ENCODE measurements around the gene GNAZ.

GNAZ gene

GRCh38 chr22:23077627-23078461 is 7.5 kb downstream of the GNAZ start:
- no peak for DNase-seq

GRCh38 chr22:23078462-23078787 is 8.1 kb downstream of the GNAZ start:
- no peak for DNase-seq

- no peak for DNase-seq
These were observed 9.0 kb downstream of the GNAZ start for GRCh38 chr22:23079240-23079768.

GRCh38 chr22:23079814-23080521 is 9.6 kb downstream of the GNAZ start:
- DNase-seq = peak in 2 of 14 donors; percentile 36 to 52

- DNase-seq = peak in 2 of 14 donors; percentile 20 to 36
These were observed 10.4 kb downstream of the GNAZ start for GRCh38 chr22:23080613-23081290.

GRCh38 chr22:23082534-23083314 is 12.4 kb downstream of the GNAZ start:
- no peak for DNase-seq

GRCh38 chr22:23083315-23084021 is 13.1 kb downstream of the GNAZ start:
- DNase-seq = peak in 1 of 14 donors; percentile 42

- DNase-seq = peak in 1 of 14 donors; percentile 40
These were observed 14.4 kb downstream of the GNAZ start for GRCh38 chr22:23084453-23085350.

- no peak for DNase-seq
These were observed 15.0 kb downstream of the GNAZ start for GRCh38 chr22:23085351-23085671.

GRCh38 chr22:23085785-23086184 is 15.5 kb downstream of the GNAZ start:
- no peak for DNase-seq

GRCh38 chr22:23086263-23086662 is 15.9 kb downstream of the GNAZ start:
- no peak for DNase-seq

- no peak for DNase-seq
These were observed 16.5 kb downstream of the GNAZ start for GRCh38 chr22:23086787-23087186.

- DNase-seq = no peak
These were observed 17.9 kb downstream of the GNAZ start for GRCh38 chr22:23088199-23088604.

GRCh38 chr22:23089010-23089409 is 18.7 kb downstream of the GNAZ start:
- no peak for DNase-seq

- DNase-seq = no peak
These were observed 19.5 kb downstream of the GNAZ start for GRCh38 chr22:23089633-23090456.

- DNase-seq = peak in 1 of 14 donors; percentile 20
These were observed 20.1 kb downstream of the GNAZ start for GRCh38 chr22:23090457-23090835.

- DNase-seq = no peak
These were observed 21.4 kb downstream of the GNAZ start for GRCh38 chr22:23091760-23092159.

GRCh38 chr22:23092217-23092955 is 22.1 kb downstream of the GNAZ start:
- DNase-seq = no peak

All from C1 segment of cervical spinal cord (tissue), 14 donors.